GM12878 (cell line): ENCODE results near the gene BHLHE23. TPM values are rescaled to one million over a fixed set of nuclear protein-coding genes. Genes with fewer than 3 reads are reported as not detected.

Experiments used
- ATAC-seq: fragments of 200-7000 bp; cut with Tn5 transposase; 3 replicates; pipeline ENCODE4 v1.9.1; 2020; ENCODE audit warnings: mild to moderate bottlenecking, moderate library complexity
- BruUV-seq: library from RNA; stranded (reverse); fragments of 400-500 nt; replicated peaks from 2 replicates; lab custom pipeline; 2021; lab: Mats Ljungman, UMichigan
- CTCF ChIA-PET: fragments of 300-600 bp; sonication (Branson Sonifier 250); formaldehyde crosslinking; extraction: SDS; loops from one replicate; lab custom pipeline; 2021; ENCODE audit warnings: inconsistent platforms; lab: Yijun Ruan, JAX
- POLR2A ChIA-PET: fragments of 350-600 bp; formaldehyde crosslinking; extraction: SDS; loops from one replicate; lab custom pipeline; 2021; ENCODE audit warnings: inconsistent platforms; lab: Charles Lee
- RAD21 ChIA-PET: fragments of 300-600 bp; sonication (Branson Sonifier 250); formaldehyde crosslinking; loops from one replicate; lab custom pipeline; 2023; ENCODE audit warnings: antibody characterized with exemption; ENCODE audit not compliant: unreplicated experiment; lab: Charles Lee
- SMC1A ChIA-PET: fragments of 300-600 bp; sonication (Branson Sonifier 250); formaldehyde crosslinking; loops from one replicate; lab custom pipeline; 2023; ENCODE audit not compliant: unreplicated experiment, uncharacterized antibody; lab: Charles Lee
- DNase-seq: peaks from one replicate; pipeline ENCODE4 v3.0.0-alpha.2; 2011; ENCODE audit warnings: low read depth, low spot score
- FAIRE-seq: peaks from 3 replicates; lab custom pipeline; 2011; peaks lifted over from hg19 to GRCh38; lab: Jason Lieb, UNC
- H2AFZ ChIP-seq: 2 replicates; pipeline ENCODE4 v1.6.0; 2011; ENCODE audit warnings: low read depth, low read length, control low read depth; ENCODE audit not compliant: control insufficient read depth
- H3K27ac ChIP-seq: 2 replicates; pipeline ENCODE4 v1.5.1; 2011; ENCODE audit warnings: control low read depth; ENCODE audit not compliant: control insufficient read depth, insufficient read depth
- H3K27me3 ChIP-seq, 2 experiments: replicated peaks in 1 of 2; 2 replicates each; pipeline versions ENCODE4 v1.6.0 to v1.6.1; 2011; ENCODE audit warnings: low read length in 1 of 2; ENCODE audit not compliant: control insufficient read depth in 2 of 2, insufficient read depth in 2 of 2
- H3K36me3 ChIP-seq, 2 experiments: 2 replicates each; pipeline ENCODE4 v1.5.1; 2011; ENCODE audit warnings: low read length in 1 of 2; ENCODE audit not compliant: control insufficient read depth in 2 of 2, insufficient read depth in 2 of 2
- H3K4me1 ChIP-seq: 2 replicates; pipeline ENCODE4 v1.6.1; 2011; ENCODE audit warnings: mild to moderate bottlenecking, low read length, moderate library complexity, mixed read lengths; ENCODE audit not compliant: control insufficient read depth, insufficient read depth
- H3K4me2 ChIP-seq: 2 replicates; pipeline ENCODE4 v1.6.0; 2011; ENCODE audit warnings: control low read depth; ENCODE audit not compliant: control insufficient read depth, insufficient read depth
- H3K4me3 ChIP-seq: fragments of 200-600 bp; sonication (generic); 2 replicates; pipeline ENCODE4 v1.5.1; 2016
- H3K79me2 ChIP-seq: 2 replicates; pipeline ENCODE4 v1.6.0; 2011; ENCODE audit warnings: low read length; ENCODE audit not compliant: control insufficient read depth, insufficient read depth
- H3K9ac ChIP-seq: 2 replicates; pipeline ENCODE4 v1.8.0; 2011; ENCODE audit warnings: low read length, control low read depth, mixed read lengths; ENCODE audit not compliant: control insufficient read depth, insufficient read depth
- H3K9me3 ChIP-seq: replicated peaks from 3 replicates; pipeline ENCODE4 v1.5.1; 2011; ENCODE audit warnings: mild to moderate bottlenecking, low read length; ENCODE audit not compliant: control insufficient read depth, insufficient read depth
- H4K20me1 ChIP-seq: 2 replicates; pipeline ENCODE4 v1.6.0; 2011; ENCODE audit not compliant: control insufficient read depth, insufficient read depth
- CHD2 ChIP-seq: IDR thresholded peaks from 2 replicates; pipeline ENCODE4 v1.6.1; 2011; ENCODE audit warnings: low read depth, low read length, improper control_type of control experiment, borderline replicate concordance
- ESRRA ChIP-seq: IDR thresholded peaks from 2 replicates; pipeline ENCODE4 v1.6.1; 2012; ENCODE audit warnings: mild to moderate bottlenecking, low read length, improper control_type of control experiment
- FOS ChIP-seq: IDR thresholded peaks from 3 replicates; pipeline ENCODE4 v1.6.1; 2011; ENCODE audit warnings: borderline replicate concordance; ENCODE audit not compliant: insufficient read length; ENCODE audit errors: extremely low read depth
- IKZF1 ChIP-seq: fragments of 450-650 bp; conservative IDR thresholded peaks from 2 replicates; pipeline ENCODE4 v1.6.1; 2017; ENCODE audit warnings: antibody characterized with exemption, mild to moderate bottlenecking
- IKZF2 ChIP-seq, 2 experiments: fragments of 450-650 bp; IDR thresholded peaks; 2 replicates each; pipeline ENCODE4 v1.6.1; 2017; ENCODE audit warnings: mild to moderate bottlenecking in 2 of 2, moderate library complexity in 2 of 2
- SMC3 ChIP-seq: IDR thresholded peaks from 2 replicates; pipeline ENCODE4 v1.6.1; 2011; ENCODE audit warnings: low read length, improper control_type of control experiment, borderline replicate concordance
- TARDBP ChIP-seq: IDR thresholded peaks from 2 replicates; pipeline ENCODE4 v1.6.1; 2016; ENCODE audit warnings: borderline replicate concordance
- WGBS: methylation state at CpG from one replicate; pipeline ENCODE4 v1.1.6; 2016; ENCODE audit warnings: low lambda C conversion rate; ENCODE audit not compliant: insufficient replicate concordance, insufficient coverage; ENCODE audit errors: missing lambda C conversion rate; 5-methylcytosine and 5-hydroxymethylcytosine counted together
- in situ Hi-C: fragments of 300-500 bp; cut with MboI; formaldehyde crosslinking; loops from 9 replicates; pipeline ENCODE4 v1.14.3; 2018; ENCODE audit warnings: mixed read lengths
- intact Hi-C: fragments of 100-400 bp; cut with micrococcal nuclease; formaldehyde crosslinking; loops from one replicate; pipeline ENCODE4 v1.14.2; 2022; ENCODE audit not compliant: unreplicated experiment
- polyA plus RNA-seq, 11 experiments: library from polyadenylated mRNA; depleted of rRNA in 4 of 11; unstranded in 6 of 11; stranded (reverse) in 5 of 11; fragments of >200 nt; fragmentation: Nextera tagmentation in 4 of 11; fragmentation: Illumina TruSeq in 1 of 11; extraction: Ambion mirVana in 4 of 11; extraction: Trizol in 1 of 11; gene quantifications; 1 replicate in 1 of 11; 2 replicates in 10 of 11; pipeline versions ENCODE4 v1.2.1 to v1.2.3, GENCODE V29; 2011 to 2016; ENCODE audit warnings: inconsistent platforms in 2 of 11, missing spikeins in 2 of 11, low read depth in 1 of 11
- total RNA-seq, 4 experiments: library from RNA; depleted of rRNA in 3 of 4; stranded (reverse); fragments of >200 nt in 3 of 4; fragmentation: Illumina TruSeq in 1 of 4; extraction: Trizol in 1 of 4; gene quantifications; 2 replicates each; pipeline versions ENCODE4 v1.2.1 to v1.2.3, GENCODE V29; 2013 to 2021
- TF ChIP-seq, protein P1 (sequence below): fragments of 450-650 bp; IDR thresholded peaks from 2 replicates; pipeline ENCODE4 v1.6.1; 2017; ENCODE audit warnings: borderline replicate concordance
- TF ChIP-seq, protein P2 (sequence below): fragments of 450-650 bp; IDR thresholded peaks from 2 replicates; pipeline ENCODE4 v1.6.1; 2016; ENCODE audit warnings: mild to moderate bottlenecking

BHLHE23 gene
- total and polyA plus RNA-seq, 10 of the 15 experiments (the other 5 are each of a cell fraction or from before 2014, with no cell fraction given): 0.28 to 0.33 TPM; not detected in 8

DNA sequence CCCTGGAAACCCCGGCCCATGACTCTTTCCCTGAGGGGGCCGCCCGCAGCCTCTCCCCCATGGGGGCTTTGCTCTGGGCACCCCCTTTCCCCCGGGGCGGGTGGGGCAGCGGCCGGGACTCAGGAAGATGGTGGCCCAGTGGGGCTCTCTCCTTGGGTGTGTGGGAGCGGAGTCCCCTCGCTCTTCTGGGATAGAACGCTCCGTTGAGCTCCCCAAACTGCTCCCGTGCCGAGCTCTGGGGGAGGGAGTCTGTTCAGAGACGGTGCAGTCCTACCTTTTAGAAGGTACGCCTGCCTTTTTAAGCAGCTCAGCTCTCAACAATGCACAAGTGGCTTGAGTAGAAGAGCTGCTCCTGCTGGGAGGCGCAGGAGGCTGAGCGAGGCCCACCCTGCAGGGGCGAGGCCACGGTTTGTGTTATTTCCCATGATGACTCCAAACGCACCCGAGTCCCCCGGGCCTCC is 21.7 kb upstream of the BHLHE23 start:
- ChIA-PET RAD21 (no interaction called here), POLR2A (no interaction called here), CTCF (interaction anchor here (1.5 kb wide), 1 partner anchor 17 kb away, joined by 5 read pairs; no protein-coding TSS in a partner anchor), SMC1A (no interaction called here)
- Histone ChIP-seq H3K36me3 (peaks cover 0 to 1% of the 10 kb centered on the region in 2 experiments; a peak in 2 of 4 replicates), H3K9me3 (no peaks in the 10 kb centered on the region), H3K27ac (no peak overlapping the region), H3K9ac (no peak overlapping the region), H2AFZ (no peak overlapping the region), H3K4me2 (no peak overlapping the region), H3K4me1 (peaks cover 8% of the 10 kb centered on the region; the same call in 1 of the 2 replicates), H4K20me1 (no peaks in the 10 kb centered on the region), H3K79me2 (no peaks in the 10 kb centered on the region; the same call in 1 of the 2 replicates), H3K4me3 (no peak overlapping the region), H3K27me3 (no peaks in the 10 kb centered on the region)
- no peak for DNase-seq
- no TSS peak for BruUV-seq
- intact Hi-C loops: no loop called here
- in situ Hi-C loops: no loop called here
- TF ChIP-seq, protein P1, sequence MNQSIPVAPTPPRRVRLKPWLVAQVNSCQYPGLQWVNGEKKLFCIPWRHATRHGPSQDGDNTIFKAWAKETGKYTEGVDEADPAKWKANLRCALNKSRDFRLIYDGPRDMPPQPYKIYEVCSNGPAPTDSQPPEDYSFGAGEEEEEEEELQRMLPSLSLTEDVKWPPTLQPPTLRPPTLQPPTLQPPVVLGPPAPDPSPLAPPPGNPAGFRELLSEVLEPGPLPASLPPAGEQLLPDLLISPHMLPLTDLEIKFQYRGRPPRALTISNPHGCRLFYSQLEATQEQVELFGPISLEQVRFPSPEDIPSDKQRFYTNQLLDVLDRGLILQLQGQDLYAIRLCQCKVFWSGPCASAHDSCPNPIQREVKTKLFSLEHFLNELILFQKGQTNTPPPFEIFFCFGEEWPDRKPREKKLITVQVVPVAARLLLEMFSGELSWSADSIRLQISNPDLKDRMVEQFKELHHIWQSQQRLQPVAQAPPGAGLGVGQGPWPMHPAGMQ: no peak
- TF ChIP-seq IKZF1 (no peak), IKZF2 (IDR thresholded peaks at IDR 0.05) (no peak), TARDBP (no peak), ESRRA (no peak), SMC3 (no peak), CHD2 (no peak), FOS (no peak)
- TF ChIP-seq, protein P2, sequence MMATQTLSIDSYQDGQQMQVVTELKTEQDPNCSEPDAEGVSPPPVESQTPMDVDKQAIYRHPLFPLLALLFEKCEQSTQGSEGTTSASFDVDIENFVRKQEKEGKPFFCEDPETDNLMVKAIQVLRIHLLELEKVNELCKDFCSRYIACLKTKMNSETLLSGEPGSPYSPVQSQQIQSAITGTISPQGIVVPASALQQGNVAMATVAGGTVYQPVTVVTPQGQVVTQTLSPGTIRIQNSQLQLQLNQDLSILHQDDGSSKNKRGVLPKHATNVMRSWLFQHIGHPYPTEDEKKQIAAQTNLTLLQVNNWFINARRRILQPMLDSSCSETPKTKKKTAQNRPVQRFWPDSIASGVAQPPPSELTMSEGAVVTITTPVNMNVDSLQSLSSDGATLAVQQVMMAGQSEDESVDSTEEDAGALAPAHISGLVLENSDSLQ: no peak
- FAIRE-seq: no peak
- 26% methylated on average over 21 of the region's 22 CpGs for WGBS
- ATAC-seq: no peak
